HG03469 (cell line): Measurements from ENCODE around the gene TP53BP2.

Source experiments
- ATAC-seq: cut with Tn5 transposase; IDR thresholded peaks from one replicate; pipeline ENCODE4 v1.9.1; 2021; ENCODE audit warnings: mild to moderate bottlenecking, moderate library complexity, moderate number of reproducible peaks; ENCODE audit not compliant: unreplicated experiment

The TP53BP2 gene

DNA sequence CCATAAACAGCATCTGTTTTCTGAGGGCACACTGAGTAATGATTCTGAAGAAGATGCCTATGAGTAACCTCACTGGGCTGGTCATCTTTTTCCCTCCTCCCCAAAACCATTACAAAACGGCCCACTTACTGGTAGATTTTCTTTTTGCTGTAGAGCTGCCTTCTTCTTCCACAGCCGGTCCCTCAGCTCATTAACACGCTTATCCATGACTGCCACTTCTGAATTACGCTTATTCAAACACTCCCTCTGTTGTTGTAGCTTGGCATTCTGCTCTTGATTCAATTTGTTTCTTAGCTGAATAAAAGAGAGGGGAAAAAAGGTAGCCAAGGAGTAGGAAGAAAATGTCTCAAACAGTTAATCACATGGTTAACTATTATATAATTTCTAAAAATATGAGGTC lies 43.1 kb downstream of the TP53BP2 start:
- no peak for ATAC-seq

DNA sequence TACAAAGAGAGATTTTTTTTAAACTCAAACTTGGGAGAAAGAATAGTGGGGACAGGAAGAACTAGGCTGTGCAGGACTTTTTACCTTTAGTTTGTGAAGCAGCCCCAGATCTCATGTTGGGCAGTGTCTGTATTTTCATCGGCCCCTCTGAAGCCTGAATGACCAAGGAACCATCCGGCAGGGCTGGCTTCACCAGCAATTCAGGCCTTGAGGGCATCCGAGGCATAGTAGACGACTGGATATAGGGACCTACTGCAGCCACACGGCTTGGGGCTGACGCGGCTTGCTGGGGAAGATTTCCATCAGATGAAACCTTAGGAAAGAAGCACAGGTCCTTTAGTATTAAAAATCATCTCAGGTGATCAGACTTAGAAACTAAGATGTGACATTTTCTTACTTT lies 43.7 kb downstream of the TP53BP2 start:
- ATAC-seq = no peak

DNA sequence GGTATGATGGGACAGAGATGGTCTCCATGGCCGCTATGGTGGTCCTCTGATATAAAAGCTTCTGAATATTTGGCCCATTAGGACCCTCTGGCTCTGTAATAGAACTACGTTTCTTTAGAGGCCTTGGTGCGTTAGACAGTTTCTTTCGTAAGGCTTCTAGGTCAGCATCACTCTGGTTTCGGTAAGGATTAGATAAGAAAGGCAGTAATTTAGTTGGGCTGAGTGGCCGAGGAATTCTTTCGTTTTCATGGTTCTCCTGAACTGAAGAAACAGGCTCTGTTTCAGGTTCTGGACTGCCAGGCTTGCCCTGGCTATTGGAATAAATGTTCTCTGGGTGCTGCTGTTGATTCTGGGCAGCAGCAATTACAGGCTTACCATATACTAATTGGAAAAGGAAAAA lies 49.5 kb downstream of the TP53BP2 start:
- ATAC-seq = no peak

DNA sequence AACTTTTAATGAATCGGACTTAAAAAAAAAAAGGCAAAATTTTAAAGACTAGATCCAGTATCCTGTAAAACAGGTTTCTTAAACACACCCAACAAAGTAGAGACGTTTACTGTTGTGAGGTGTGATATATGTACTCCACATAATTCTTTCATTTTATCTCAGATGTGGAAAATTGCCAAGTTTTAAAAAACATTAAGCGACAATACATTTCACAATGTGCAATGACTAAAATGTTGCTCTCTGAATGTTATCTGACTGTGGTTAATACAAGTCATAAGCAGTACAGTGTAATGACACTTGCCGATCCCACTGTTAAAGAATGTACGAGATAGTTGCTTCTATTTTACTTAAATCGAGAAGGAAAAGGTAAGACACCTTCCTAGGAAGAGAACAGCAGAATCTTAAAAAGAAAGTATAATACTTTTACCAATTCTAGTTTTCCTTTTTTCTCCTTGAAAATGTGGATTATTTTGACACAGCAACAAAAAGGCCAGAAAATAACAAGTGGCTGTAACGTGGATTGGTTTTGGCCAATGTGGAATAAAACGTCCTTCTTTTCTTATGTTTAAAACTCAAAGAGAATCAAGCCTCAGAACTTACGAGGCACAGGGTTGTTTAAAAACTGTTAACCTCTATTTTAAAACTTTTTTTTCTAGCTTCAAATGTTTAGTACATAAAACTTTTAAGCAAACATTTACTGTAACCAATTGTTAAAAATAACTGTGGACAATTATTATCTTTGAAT lies 51.4 kb downstream of the TP53BP2 start:
- ATAC-seq = no peak

DNA sequence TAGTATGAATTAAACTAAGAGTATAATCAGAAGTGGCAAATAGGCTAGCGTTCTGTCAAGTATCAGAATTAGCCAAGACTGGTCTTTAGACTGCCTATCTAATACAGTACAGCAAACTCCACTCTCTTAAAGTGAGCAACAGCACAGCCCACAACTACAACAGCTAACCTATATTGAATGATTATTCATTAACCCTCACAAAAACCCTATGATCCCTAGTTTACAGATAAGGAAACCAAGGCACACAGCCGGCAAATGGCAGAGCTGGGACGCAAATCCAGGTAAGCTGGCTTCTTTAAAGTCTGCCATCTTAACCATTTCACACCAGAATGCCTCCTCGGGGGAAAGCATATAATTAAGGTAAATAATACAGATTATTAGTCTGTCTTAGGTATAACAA lies 52.0 kb downstream of the TP53BP2 start:
- no peak for ATAC-seq

DNA sequence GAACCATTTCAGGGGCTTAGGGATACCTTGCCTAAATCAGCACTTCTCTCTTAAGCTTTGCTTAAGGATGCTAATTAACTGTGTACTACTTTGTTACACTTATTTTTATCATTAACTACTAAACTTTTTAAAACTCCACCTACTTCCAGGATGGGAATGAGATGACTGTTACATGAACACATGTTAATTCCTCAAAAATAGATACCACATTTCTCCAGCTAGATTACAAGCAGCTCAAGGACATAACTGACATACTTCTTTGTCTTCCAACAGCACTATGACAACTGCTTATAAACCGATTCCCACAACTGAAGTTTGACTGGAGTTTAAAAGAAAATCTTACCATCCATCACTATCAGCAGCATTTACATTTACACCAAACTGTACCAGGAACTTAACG lies 53.7 kb downstream of the TP53BP2 start:
- ATAC-seq = no peak

DNA sequence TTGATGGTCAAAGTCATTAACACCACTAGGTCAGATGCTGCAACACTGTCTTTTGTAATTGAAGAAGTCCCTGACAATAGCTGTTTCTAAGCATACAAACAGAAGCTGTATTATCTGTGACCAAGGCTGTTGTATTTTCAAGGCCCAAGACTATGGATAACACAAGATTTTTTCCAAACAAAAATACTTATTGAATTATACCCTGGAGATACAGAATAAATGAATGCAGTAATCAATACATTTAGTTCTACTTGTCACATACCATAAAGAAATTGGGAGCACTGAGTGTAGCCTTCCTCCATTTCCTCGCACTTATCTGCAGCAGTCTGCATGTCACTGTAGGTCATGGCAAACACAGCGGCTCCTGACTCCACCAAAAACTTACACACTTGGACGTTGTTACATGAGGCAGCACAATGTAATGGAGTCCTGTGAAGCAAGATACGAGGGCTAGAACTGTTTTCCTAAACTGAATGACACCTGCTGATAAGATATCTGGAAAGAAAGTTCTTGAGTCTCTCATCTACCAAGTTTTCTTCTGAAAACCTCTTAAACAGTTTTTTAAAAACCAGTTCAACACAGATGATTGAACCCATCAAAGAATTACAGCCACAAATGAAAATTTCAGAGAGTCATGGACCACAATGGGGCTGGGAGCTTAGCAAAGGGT lies 56.9 kb downstream of the TP53BP2 start:
- ATAC-seq = no peak

DNA sequence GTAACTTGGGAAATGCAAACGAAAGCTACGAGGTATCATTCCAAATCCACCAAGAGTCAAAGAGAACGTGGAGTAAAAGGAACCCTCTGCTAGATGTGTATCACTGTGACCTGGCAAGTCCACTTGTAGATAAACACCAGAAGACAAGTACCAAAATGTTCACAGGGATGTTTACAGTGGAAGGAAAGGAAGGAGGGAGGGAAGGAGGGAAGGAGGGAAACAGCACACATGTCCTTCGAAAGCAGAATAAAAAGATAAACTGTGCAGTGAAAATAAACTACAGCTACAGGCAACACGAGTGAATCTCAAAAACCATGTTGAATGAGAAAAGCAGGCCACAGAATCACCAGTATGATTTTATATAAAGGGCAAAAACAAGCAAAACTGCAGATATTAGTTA lies 59.9 kb downstream of the TP53BP2 start:
- no peak for ATAC-seq

DNA sequence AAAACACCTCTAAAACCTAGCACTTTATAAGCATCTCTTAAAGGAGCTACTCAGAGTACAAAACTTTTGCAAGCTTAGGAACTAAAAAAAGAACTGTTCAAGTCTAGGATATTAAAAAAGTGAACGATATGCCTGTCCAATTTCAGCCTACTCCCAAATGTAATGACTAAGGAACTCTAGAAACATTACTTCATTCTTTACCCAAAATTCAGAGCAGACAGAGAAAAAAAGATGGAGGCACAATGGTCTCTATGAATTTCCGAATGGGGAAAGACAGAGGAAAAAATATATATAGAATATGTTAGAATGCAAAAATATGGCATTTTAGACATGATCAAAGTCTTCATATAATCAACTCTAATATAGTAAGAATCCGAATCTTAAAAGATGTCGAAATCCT lies 61.2 kb downstream of the TP53BP2 start:
- ATAC-seq = no peak

DNA sequence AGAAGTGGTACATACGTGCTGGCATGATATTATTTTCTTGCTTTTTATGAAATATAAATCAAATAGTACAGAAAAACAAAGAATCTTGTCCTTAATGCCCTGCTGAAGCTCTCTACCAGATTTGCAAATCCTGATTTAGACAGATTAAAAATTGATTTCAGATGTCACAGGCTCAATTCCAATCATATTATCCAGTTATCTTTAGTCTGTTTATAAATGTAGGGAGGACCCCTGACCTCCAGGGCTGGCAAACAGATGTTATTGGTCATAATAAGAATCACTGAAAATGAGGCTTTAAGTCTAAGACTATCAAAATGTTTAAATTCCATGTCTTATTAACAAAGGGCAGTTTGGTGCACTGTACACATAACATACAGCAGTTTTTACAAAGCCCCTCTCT lies 62.1 kb downstream of the TP53BP2 start:
- no peak for ATAC-seq

DNA sequence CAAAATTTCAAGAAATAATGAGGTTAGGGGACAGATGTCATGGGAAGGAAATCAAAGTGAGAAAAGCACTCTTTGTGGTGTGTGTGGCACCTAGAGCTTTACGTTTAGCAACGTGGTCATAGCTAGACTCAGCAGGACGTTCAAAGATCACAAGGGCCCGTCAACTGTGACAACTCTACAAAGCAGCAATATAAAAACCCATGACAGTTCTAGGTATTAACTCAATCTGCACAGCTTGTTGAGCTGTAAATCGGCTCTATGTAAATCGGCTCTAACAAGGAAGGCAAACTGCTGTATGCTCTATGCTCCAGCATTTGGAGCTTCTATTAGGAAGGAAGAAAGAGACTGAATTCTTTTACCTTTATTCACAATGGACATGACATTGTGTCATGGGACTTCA lies 64.8 kb downstream of the TP53BP2 start:
- ATAC-seq = no peak

DNA sequence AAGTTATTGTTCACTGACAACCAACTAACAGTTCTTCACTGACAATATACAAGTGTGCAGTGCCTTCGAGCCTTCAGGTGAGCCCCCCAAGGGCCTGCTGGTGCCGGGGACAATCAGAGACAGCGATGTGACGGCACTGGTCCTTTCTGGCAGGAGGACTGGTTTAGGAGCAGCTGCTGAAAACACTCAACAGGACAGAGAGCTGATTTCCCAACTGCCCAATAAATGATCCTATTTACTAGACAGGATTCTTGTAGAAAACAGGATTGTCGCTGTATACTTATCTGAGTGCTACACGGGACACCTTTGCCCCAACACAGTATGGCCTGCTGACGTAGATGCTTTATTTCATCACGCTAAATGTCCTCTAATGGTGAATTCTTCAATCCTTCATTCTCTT lies 65.4 kb downstream of the TP53BP2 start:
- no peak for ATAC-seq

DNA sequence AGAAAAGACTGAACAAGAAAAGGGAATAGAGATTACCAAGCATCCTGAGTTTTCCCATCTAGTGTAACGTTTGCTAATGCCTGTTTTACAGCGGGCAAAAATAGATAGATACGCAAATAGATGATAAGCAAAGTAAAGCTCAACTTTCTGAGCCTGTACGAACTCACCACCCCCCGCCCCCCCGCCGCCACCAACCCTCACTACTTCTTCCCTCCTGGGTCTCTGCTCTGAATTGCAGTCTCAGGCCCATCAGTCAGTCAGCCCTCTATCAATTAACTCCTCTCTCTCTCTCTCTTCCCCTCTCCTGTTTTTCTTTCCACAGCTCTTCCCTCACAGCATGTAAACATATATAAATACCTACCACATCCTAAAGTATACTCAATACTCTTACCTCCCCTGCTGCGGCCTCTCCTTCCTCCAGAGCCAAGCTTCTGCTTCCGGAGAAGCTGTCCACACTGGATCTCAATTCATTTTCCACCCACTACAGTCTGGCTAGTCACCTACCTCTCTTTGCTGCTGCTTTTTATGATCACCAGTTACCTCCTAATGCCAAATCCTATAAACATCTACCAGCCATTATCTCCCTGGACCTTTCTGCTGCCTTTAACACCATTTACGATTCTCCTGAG lies 68.8 kb downstream of the TP53BP2 start:
- no peak for ATAC-seq

DNA sequence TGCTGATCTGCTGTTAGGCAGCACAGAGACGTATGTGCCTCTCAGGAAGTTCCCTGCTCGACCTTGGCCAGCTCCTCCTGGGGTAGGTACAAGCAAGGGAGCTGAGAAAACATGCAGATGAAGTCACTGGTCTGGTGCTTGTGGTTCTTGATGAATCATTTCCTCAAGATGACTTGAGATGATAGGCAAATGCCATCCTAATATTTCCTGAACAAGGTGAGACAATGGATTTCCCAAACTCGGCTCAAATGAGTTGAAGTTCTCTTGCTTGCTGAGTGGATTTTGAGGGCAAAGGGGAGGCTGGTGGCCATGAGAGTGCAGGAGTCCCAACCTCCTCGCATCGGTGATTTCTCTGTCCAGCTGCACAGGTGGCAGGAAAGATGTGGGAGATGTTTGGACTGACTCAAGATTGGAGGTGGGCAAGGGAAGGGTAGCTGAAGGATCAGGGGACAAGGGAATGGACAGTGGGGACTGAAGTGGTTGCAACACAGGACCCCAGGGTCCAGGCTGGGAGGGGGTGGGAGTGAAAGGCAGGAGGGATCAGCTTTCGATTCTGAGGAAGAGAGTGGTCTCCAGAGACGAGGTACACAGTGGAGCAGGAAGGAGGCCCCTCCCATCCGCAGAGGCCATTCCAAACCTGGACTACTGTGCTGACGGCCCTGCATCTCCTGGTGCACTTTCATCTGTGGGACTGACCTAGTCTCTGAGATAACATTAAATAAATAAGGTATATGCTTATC lies 69.5 kb downstream of the TP53BP2 start:
- no peak for ATAC-seq

DNA sequence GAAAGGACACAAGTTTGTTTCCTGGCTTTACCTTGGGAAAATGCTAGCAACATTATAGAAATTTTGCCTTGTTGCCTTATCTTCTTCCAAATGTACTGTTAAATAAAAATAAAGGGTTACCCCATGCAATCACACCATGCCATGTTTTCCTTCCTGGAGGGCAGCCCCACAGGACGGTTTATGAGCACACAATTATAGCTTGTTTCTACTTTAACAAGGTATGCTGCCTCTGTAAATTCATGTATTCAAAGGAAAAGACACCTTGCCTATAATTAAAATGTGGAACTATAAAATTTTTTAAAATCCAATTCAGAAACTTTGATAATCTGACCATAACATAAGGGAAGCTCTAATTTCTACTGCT lies 70.1 kb downstream of the TP53BP2 start:
- ATAC-seq = no peak

DNA sequence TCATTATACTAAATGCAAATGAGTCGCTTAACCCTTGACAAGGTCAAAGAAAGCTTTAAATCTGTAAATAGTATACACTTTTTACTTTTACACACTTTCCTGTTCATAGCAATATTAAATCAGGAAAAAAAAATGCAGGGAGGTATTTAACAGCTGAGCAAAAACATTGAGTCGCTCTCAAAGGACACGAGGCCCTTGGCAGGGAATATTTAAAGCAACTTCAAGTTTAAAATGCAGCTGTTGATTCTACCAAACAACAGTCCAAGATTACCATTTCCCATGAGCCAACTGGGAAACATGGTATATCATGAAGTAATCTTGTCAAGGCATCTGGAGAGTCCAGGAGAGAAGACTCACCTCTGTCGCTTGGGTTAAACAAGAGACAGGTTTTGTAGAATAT lies 70.7 kb downstream of the TP53BP2 start:
- no peak for ATAC-seq

DNA sequence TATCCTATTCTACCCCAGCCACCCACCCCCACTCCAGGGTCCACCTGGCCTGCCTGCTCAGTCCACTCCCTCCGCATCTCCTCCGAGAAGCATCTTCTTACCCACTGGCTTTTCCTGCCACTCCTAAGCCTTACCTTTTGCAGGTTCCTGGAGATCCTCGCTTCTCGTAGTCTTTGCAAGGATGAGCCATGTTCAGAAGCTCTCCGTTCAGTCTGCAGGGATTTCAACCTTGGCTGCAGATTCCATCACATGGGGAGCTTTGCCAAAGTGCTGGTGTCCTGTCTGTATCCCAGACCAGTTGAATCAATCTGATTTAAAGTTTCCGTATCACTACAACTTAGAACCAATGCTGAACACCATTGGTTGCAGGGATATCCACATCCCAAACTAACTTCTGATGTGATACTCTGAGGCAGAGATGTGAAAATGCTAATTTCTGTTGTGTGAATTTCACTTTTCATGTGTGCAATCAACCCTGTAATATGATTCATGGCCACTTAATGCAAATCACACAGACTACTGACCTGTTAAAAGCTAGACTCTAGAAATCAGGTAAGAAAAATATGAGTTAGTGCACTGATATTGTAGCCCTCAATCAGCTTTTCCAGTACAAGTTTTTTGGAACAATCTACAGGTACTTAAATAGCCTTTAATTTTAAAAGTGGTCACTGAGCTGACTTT lies 71.5 kb downstream of the TP53BP2 start:
- ATAC-seq = no peak

DNA sequence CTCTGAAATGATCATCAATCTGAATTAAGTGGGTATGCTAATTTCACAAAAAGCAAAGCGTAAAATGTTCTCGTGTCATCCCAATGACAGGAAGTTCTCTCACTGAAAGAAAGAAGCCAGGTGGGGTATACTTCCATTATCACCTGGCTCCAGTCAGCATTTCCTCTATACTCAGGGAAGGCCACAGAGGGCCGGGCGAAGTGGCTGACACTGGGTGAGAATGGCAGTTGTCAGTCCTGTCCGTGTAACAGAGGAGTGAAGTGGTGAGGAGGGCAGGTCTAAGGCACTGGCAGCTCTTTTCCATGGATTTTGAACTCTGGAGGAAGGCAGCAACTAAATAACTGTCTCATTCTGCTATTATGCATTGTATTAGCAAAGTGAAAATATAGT lies 73.0 kb downstream of the TP53BP2 start:
- ATAC-seq = no peak

DNA sequence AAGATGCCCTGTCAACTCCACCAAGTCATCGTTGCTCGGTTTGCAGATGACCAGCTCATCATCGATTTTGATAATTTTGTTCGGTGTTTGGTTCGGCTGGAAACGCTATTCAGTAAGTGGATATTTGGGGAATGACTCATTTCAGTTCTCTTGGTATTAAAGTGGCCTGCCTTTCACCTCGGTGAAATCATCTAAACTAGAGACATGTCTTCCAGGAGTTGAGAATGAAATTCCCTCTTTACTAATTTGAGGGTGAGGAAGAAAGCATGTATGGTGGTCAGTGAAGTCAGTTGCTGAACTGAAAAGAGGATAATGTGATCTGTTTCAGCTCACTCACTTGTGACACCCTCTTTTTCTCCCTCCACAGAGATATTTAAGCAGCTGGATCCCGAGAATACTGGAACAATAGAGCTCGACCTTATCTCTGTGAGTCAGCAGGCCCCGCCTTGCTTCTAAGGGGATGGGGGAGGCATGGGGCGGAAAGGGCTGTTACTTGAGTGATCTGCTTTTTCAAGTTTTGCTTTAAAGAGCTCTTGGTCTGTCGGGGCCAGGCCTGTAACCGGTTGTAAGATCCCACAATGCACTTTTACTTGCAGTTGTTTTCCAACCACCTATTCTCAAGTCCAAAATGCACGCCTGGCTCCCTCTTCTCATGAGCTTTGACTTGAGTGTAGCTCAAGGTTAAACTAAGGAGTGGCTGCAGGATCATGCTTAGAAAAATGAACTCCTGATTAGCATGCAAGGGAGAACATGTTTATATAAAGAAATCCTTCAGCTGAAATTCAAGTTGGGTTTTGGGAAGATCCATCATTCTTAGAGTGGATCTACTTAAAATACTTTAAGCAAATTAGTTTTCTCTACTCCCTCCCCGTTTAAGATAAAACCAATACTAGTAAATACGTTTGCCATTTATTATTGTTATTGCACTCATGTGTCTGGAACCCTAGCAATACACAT lies 73.7 kb downstream of the TP53BP2 start:
- no peak for ATAC-seq

DNA sequence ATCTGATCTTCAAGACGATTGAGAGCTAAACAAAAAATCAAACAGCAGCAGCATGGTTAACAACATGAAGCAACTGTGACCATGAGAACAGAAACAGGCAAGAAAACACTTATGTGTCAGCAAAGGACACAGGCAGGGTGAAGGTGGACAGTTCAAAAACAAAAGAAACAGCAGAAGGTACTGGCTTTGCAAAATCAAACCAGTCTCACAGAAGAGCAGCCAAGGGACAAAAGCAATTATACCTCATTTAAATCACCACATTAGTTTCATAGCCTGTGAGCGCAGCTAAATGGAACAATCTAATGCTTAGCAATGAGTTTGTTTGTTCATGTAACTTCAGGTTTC lies 74.3 kb downstream of the TP53BP2 start:
- no peak for ATAC-seq
